Fibroblast of skin of right biceps (primary cell): ENCODE measurements around the gene TSC22D1.
"Not testable (repeated sequence)": the region's sequence is repeated elsewhere in the genome, so short reads cannot be mapped to it uniquely, and the experiment has no call there.

Experiments
- DNase-seq: peaks from one replicate; pipeline ENCODE4 v3.0.0-alpha.2; 2013

The TSC22D1 gene

GRCh38 chr13:44566601-44567000 is 9.5 kb downstream of the TSC22D1 start:
- no peak for DNase-seq

GRCh38 chr13:44565881-44566280 is 10.2 kb downstream of the TSC22D1 start:
- peak; percentile 40 for DNase-seq

DNA sequence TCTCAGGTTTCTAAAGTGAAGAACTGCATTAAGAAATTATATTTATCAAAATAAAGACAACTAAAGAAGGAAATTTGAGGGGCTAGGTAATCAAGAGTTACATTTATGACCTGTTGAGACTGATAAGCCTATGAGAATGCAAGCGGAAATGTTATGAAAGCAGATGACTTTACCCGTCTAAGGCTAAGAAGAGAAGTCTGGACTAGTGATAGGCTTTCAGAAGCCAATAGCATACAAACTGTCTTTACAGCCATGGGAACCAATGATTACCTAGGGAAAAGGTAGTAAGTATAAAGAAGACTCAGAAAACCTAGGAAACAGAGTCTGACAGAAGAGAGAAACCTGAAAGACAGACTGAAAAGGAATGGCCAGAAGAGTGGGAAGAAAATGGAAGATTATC is 11.2 kb downstream of the TSC22D1 start:
- DNase-seq = no peak

- DNase-seq = not testable (repeated sequence)
These were observed 13.3 kb downstream of the TSC22D1 start for GRCh38 chr13:44562853-44563252.

DNA sequence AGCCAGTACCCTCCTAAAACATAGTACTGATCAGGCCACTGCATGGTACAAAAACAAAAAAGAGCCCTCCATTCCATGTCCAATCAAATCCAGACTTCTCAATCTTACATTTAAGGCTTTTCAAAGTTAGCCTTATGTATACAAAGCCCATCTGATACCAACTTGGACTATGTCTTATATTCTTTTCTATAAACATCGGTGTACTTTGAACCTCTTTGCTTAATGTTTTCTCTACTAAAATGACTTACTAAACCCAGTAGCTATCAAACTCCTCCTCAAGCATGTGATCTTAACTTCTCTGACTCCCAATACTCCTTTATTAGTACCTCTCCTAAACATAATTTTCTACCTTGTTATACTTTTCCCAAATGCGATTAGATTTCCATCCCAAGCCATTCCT is 14.8 kb downstream of the TSC22D1 start:
- DNase-seq = no peak

DNA sequence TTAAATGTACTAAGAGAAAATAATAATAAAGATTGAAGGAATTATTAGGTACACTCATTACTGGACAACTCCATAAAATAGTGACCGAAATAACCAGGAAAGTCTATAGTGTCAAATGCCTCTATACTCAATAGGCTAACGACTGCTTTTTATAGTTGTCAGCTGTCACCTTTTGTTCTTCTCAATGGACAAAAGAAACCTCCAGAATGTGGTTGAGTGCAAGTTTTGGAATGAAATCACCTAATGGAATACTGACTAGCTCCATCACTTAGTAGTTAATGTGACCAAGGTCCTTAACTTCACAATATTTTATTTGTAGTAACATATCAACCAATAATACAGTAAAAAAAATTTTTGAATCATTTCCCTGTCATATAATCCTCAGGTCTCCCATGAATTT is 18.1 kb downstream of the TSC22D1 start:
- no peak for DNase-seq

- no peak for DNase-seq
These were observed 20.9 kb downstream of the TSC22D1 start for GRCh38 chr13:44555207-44555606.

DNA sequence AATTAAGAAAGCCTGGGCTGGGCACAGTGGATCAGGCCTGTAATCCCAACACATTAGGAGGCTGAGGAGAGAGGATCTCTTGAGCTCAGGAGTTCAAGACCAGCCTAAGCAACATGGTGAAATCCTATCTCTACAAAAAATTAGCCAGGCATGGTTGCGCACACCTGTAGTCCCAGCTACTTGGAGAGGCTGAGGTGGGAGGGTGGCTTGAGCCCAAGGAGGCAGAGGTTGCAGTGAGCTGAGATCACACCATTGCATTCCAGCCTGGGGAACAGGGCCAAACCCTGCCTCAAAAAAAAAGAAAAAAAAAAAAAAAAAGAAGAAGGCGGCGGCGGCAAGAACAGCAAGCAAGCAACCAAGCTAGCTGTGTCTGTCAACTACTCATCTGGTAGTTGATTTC is 26.7 kb downstream of the TSC22D1 start:
- no peak for DNase-seq

- no peak for DNase-seq
These were observed 30.0 kb downstream of the TSC22D1 start for GRCh38 chr13:44546164-44546563.

DNA sequence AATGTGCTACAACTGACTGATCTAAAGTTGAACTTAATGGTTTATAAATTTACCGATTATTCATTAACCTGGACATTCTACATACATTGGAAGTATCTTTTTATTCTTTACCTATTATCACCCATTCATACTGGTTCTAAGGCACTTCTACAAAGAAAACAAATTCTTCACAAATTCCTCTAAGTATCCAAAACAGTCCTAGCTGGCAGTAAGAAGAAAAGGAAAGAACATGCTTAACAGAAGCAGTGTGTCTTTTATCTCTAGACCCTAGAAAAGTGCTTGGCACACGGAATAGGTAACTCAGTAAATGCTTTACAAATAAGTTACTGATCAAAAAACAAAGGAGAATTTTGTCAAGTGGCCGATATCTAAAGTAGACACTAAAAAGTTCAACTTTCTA is 32.8 kb downstream of the TSC22D1 start:
- no peak for DNase-seq

DNA sequence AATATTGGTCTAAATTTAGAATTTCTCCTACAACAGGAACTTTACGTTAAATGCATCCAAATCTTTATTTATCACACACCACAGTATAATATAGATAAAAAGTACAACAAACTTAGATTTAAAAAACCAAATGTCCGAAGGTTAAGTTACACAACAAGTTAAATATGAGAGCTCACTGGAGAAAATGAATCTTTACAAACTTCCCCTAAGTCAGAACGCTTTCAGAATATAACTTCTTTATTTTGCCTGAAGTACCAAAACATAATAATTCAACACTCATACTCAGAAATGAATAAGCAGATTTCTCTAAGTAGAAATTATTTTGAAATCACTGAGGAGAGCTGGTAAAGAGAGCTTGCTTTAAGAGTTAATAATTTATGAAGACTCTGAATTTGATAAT is 33.8 kb downstream of the TSC22D1 start:
- no peak for DNase-seq

DNA sequence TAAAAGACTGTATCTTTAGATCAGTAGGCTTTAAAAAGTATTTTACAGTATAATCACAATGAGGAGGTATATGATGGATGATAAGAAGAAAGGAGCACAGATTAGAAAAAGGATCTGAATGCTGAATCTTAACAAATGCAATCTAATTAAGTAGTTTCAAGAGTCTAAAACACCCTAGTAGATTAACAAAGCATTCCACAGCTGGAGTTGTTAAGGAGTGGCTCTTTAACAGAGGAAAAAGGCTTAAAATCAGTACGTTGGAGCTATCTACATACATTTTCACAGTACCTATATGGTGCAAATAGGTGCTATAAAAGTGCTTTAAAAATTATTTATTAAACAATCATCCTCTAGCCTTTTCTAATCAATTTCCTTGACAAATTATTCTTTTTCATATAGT is 34.5 kb downstream of the TSC22D1 start:
- no peak for DNase-seq

GRCh38 chr13:44540761-44541434 is 35.2 kb downstream of the TSC22D1 start:
- no peak for DNase-seq

GRCh38 chr13:44537248-44537647 is 38.9 kb downstream of the TSC22D1 start:
- no peak for DNase-seq

- DNase-seq = peak; percentile 70
These were observed 52.7 kb downstream of the TSC22D1 start for GRCh38 chr13:44523146-44524015.

GRCh38 chr13:44519642-44520041 is 56.5 kb downstream of the TSC22D1 start:
- DNase-seq = peak; percentile 10

GRCh38 chr13:44516771-44517170 is 59.4 kb downstream of the TSC22D1 start:
- no peak for DNase-seq

DNA sequence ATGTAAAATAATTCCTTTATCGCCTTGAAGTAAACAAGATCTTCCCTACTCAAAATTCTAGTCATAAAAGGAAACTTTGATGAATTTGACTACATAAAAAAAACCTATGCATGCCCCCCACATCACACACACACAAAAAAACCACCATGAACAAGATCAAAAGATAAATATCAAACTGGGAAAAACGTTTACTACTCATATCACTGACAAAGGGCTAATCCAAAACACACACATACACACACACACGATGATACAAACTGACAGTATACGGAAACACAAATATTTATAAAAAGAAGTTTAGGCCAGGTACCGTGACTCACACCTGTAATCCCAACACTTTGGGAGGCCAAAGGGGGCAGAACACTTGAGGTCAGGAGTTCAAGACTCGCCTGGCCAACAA is 61.9 kb downstream of the TSC22D1 start:
- DNase-seq = no peak

DNA sequence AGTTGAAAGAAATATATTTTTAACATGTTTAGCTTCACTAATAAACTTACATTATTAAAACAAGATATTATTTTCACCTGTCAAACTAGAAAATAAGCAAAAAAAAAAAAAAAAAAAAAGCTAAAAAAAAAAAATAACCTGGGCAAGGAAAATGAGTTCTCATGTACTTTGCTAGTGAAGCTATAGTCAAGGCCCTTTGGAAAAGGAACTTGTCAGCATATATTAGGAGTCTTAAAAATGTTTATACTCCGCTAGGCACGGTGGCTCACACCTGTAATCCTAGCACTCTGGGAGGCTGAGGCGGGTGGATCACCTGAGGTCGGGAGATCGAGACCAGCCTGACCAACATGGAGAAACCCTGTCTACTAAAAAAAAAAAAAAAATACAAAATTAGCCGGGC is 66.3 kb downstream of the TSC22D1 start:
- not testable (repeated sequence) for DNase-seq

GRCh38 chr13:44508562-44509077 is 67.5 kb downstream of the TSC22D1 start:
- DNase-seq = no peak

GRCh38 chr13:44507639-44508038 is 68.5 kb downstream of the TSC22D1 start:
- DNase-seq = peak; percentile 49

- DNase-seq = no peak
These were observed 69.4 kb downstream of the TSC22D1 start for GRCh38 chr13:44506719-44507118.

GRCh38 chr13:44506251-44506650 is 69.9 kb downstream of the TSC22D1 start:
- DNase-seq = no peak

- no peak for DNase-seq
These were observed 72.0 kb downstream of the TSC22D1 start for GRCh38 chr13:44504116-44504515.
